ENCODE results near the gene ZNF648.
"Not testable (repeated sequence)": the region's sequence is repeated elsewhere in the genome, so short reads cannot be mapped to it uniquely, and the experiment has no call there.

Gene ZNF648, protein sequence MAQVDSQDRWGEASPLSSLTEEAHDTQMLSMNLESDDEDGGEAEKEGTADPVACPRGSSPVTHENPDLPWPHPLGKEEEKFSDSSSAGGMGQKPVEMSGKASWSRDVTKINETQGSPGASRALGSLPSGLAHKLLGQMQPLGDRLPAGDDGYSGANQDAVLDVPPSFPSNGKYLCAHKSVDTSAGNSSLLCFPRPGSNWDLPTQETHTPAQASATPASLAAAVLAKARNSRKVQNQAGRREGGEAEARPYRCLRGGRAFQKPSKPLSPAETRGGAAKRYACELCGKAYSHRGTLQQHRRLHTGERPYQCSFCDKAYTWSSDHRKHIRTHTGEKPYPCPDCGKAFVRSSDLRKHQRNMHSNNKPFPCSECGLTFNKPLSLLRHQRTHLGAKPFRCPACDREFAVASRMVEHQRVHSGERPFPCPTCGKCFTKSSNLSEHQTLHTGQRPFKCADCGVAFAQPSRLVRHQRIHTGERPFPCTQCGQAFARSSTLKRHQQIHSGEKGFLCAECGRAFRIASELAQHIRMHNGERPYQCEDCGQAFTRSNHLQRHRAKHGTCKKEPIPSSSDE

DNA sequence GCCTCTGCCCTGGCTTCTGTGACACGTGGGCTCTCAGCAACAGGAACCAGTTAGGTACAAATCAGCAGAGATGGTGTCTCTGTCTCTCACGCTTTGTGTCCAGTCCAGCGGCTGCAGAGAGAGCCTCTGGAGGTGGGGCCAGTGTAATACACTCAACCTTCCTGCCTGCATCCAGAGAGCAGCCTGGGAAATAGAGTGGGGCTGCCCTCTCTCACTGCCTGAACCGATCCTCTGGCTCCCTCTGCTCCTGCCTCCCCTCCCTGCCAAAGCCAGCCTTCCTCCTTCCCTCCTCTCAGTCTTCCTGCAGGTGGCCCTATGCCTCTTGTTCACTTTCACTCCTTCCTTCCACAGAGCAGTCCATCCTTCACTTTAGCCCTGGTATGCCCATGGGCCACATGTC, at the start of gene ZNF648:
Gene ZNF648 (minus strand): TSS at position 119 of the 400 bp plus-strand sequence. CDS start 3,702 bp downstream, outside the sequence.
- H3K4me3 Mint-ChIP-seq: no peak within 1 kb of the TSS
- no peak within 1 kb of the TSS for H3K27ac Mint-ChIP-seq
- H3K9me3 Mint-ChIP-seq: no peaks in the 10 kb centered on the region
- ATAC-seq (peak; percentile 16), DNase-seq (ENCODE audit: low spot score in 2 of 2) (no peak)
- no peaks in the 10 kb centered on the region for H3K36me3 Mint-ChIP-seq
- H3K4me1 Mint-ChIP-seq: no peaks in the 10 kb centered on the region

DNA sequence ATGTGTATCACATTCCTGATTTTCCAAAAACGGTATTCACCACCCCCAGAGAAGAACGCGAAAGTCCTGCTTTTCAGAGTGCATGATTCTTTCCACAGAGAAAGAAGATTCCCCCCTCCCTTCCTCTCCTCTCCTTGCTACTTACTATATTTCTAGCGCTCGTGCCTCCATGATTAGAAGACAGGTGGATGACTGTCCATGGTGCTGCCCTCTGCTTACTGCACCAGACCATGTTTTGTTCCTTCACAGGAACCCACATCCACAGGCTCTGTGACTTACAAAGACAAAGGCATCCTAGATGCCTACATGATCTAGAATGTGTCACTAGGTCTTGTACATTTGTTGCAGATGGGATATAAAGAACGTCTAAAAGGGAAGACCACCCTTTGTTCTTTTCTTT, 49.1 kb upstream of the ZNF648 start:
- no peak overlapping the region for H3K4me3 Mint-ChIP-seq
- no peaks in the 10 kb centered on the region for H3K36me3 Mint-ChIP-seq
- no peak overlapping the region for H3K27ac Mint-ChIP-seq
- ATAC-seq: no peak
- peaks cover 4% of the 10 kb centered on the region for H3K9me3 Mint-ChIP-seq
- no peaks in the 10 kb centered on the region for H3K4me1 Mint-ChIP-seq
- DNase-seq (ENCODE audit: low spot score in 2 of 2): no peak

DNA sequence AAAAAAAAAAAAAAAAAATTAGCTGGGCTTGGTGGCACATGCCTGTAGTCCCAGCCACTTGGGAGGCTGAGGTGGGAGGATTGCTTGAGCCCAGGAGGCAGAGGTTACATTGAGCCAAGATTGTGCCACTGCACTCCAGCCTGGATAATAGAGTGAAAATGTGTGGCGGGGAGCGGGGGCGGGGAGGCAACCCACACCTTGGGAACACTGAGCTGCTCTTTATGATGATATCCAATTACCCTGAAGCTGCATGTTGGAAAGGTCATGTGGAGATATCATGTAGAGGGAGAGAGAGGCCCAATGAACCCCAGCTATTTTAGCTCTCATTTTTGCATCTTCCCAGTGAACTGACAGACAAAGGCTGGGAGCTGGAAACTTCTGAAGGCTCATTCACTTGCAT, 48.3 kb upstream of the ZNF648 start:
- H3K27ac Mint-ChIP-seq: no peak overlapping the region
- no peak overlapping the region for H3K4me3 Mint-ChIP-seq
- DNase-seq (ENCODE audit: low spot score in 2 of 2): no peak
- H3K36me3 Mint-ChIP-seq: no peaks in the 10 kb centered on the region
- no peaks in the 10 kb centered on the region for H3K4me1 Mint-ChIP-seq
- peaks cover 4% of the 10 kb centered on the region for H3K9me3 Mint-ChIP-seq
- ATAC-seq: no peak

DNA sequence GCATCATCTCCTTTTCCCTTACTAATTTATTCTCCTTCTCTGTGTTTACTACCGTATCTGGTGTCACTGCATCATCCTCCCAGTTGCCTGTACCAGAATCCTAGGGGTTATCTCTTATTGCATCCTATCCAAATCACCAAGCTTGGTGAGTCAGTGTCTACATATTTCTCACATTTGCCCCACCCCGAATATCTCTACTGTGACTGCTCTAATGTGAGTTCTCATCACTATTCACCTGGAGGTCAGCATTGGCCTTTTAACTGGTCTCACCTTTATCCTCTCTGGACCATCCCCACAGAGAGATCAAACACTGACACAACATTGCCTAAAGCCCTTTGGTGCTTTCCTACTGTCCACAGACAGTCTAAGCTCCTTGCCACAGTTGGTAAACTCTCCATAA, 45.7 kb upstream of the ZNF648 start:
- no peak for ATAC-seq
- DNase-seq (ENCODE audit: low spot score in 2 of 2): no peak
- Mint-ChIP-seq H3K4me3 (no peak overlapping the region), H3K27ac (no peak overlapping the region), H3K36me3 (no peaks in the 10 kb centered on the region), H3K4me1 (no peaks in the 10 kb centered on the region), H3K9me3 (peaks cover 4% of the 10 kb centered on the region)

DNA sequence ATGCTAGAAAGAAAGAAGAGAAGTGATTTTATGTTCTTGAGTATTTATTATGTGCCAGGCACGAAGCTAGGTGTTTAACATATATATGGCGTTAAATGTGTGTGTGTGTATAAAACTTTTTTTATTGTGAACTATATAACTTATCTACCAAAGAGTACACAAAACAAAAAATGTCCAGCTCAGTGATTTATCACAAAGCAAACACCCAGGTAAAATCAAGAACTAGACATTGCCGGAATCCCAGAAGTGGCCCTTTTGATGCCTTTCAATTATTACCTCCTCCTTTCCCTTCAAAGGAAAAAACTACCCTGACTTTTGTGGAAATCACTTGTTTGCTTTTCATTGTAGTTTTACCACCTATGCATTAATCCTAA, 40.5 kb upstream of the ZNF648 start:
- Mint-ChIP-seq H3K4me1 (no peaks in the 10 kb centered on the region), H3K27ac (no peak overlapping the region), H3K36me3 (no peaks in the 10 kb centered on the region), H3K4me3 (no peak overlapping the region), H3K9me3 (no peaks in the 10 kb centered on the region)
- no peak for ATAC-seq
- no peak for DNase-seq (ENCODE audit: low spot score in 2 of 2)

DNA sequence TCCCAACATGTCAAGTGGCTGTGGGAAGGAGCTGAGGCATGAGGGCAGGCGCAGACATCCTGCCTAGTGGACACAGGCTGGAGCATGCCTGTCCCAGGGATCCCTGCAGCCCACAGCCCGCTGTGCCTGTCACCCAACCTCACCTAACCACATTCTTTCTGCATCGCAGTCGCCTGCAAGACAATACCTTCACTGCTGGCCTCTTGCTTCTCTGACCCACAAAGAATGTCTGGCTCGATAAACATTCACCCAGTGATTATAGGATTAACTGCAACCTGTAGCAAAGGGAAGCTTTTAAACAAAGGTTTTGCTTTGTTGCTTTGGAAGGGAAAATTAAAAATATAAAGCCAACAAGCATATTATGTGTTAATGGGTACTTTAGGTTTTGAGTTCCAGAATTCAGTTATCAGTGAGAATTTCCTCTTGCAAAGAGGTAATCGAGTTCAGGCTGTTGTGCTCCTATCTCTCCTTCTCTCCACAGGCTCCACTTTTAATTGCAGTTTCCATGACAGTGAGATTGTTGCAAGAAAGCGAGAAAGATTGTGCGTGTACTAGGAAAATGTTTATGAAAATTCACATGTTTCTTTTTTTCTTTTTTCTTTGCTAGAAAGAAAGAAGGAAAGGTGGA, 40.0 kb upstream of the ZNF648 start:
- H3K27ac Mint-ChIP-seq: no peak overlapping the region

DNA sequence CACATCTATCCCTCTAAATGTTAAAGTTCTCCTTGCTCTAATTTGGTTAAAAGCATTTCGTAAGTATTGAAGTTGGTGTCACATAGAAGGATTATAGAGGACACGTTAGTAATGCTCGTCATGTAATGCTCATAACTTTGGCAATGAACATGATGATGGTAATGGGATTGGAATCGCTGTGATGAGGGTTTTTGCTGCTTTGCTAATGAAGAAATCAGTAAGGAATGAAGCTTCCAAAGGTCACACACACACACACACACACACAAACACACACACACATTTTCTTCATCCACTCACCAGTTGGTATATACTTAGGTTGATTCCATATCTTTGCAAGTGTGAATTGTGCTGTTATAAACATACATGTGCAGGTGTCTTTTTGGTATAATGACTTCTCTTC, 36.8 kb upstream of the ZNF648 start:
- ATAC-seq (no peak), DNase-seq (ENCODE audit: low spot score in 2 of 2) (no peak)
- Mint-ChIP-seq H3K4me1 (no peaks in the 10 kb centered on the region), H3K4me3 (no peak overlapping the region), H3K36me3 (no peaks in the 10 kb centered on the region), H3K9me3 (no peaks in the 10 kb centered on the region), H3K27ac (no peak overlapping the region)

More for the DNA sequence above, 40.0 kb upstream of the ZNF648 start:
- Mint-ChIP-seq H3K36me3 (no peaks in the 10 kb centered on the region), H3K4me3 (no peak overlapping the region), H3K4me1 (no peaks in the 10 kb centered on the region), H3K9me3 (no peaks in the 10 kb centered on the region)
- DNase-seq (ENCODE audit: low spot score in 2 of 2) (peak in 1 of 2 donors; percentile 23), ATAC-seq (no peak)

DNA sequence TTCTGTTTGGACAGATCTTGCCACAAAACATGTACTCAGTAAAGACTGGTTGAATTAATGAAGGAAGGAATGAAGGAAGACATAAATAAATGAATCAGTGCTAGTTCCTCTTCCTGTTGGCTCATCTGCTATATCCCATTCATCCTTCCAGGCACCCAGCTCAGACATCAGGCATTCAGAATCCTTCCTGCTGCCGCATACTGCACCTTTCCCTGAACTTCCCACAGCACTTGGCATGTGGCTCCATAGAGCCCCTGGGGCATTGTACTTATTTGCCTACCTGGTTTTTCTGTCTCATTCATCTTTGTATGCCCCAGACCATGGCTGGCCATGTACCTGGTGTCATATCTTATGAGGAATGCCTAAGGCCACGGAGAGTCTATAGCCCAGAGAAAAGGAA, 34.4 kb upstream of the ZNF648 start:
- Mint-ChIP-seq H3K36me3 (no peaks in the 10 kb centered on the region), H3K4me3 (no peak overlapping the region), H3K4me1 (no peaks in the 10 kb centered on the region), H3K9me3 (no peaks in the 10 kb centered on the region), H3K27ac (no peak overlapping the region)
- no peak for DNase-seq (ENCODE audit: low spot score in 2 of 2)
- ATAC-seq: no peak

DNA sequence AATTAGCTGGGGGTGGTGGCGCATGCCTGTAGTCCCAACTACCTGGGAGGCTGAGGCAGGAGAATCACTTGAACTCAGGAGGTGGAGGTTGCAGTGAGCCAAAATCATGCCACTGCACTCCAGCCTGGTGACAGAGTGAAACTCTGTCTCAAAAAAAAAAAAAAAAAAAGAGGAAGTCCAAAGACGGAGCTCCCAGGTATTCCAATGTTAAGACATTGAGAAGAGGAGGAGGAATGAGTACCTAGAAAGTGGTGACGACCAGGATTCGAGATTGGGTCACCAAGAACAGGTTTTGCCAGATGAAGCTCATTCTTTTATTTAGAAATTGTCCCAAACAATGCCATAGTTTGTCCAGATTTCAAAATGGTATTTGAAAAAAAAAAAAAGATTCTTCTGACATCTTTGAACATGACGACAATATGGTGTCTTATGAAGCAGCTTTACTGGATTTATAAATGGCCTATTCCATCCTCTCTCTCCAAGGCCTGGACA, 33.0 kb upstream of the ZNF648 start:
- not testable (repeated sequence) for H3K36me3 Mint-ChIP-seq; H3K27ac Mint-ChIP-seq; H3K4me1 Mint-ChIP-seq; ATAC-seq; H3K9me3 Mint-ChIP-seq; DNase-seq (ENCODE audit: low spot score in 2 of 2); H3K4me3 Mint-ChIP-seq

DNA sequence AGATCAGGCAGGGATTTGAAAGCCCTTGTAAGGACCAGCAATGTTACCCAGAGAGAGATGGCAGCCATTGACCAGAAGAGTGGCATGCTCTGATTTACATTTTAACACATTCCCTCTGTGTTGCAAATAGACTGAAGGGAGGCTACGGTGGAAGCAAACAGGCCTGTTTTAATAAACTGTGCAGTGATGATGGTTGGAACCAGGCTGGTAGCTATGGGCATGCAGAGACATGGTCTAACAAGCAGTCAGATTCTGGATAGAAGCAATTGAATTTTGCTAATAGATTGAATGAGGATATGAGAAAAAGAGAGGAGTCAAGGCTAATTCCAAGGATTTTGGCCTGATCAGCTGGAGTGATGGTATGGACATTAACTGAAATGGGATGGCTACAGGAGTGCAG, 32.3 kb upstream of the ZNF648 start:
- H3K9me3 Mint-ChIP-seq: no peaks in the 10 kb centered on the region
- no peak overlapping the region for H3K27ac Mint-ChIP-seq
- no peaks in the 10 kb centered on the region for H3K36me3 Mint-ChIP-seq
- no peak overlapping the region for H3K4me3 Mint-ChIP-seq
- no peaks in the 10 kb centered on the region for H3K4me1 Mint-ChIP-seq
- ATAC-seq (no peak), DNase-seq (ENCODE audit: low spot score in 2 of 2) (no peak)

DNA sequence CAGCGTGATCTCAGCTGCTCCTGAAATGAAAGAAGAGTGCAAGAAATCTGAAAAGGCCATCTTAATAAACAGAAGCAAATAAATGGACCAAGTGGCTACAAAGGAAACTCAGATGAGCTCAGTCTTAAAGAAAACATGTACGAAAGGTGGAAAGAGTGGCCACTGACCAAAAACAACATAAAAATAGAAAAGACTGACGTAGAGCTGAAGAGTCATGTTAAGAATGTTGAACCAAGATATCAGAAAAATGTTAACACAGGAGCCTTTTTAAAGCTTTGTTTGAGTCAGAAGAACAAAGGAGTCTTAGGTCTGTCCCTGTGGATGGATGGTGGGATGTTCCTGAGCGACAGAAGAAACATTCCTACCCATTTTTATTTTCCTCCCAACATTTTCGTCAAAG, 30.8 kb upstream of the ZNF648 start:
- Mint-ChIP-seq H3K9me3 (no peaks in the 10 kb centered on the region), H3K36me3 (no peaks in the 10 kb centered on the region), H3K4me1 (peaks cover 6% of the 10 kb centered on the region), H3K27ac (no peak overlapping the region), H3K4me3 (no peak overlapping the region)
- ATAC-seq (no peak), DNase-seq (ENCODE audit: low spot score in 2 of 2) (no peak)

DNA sequence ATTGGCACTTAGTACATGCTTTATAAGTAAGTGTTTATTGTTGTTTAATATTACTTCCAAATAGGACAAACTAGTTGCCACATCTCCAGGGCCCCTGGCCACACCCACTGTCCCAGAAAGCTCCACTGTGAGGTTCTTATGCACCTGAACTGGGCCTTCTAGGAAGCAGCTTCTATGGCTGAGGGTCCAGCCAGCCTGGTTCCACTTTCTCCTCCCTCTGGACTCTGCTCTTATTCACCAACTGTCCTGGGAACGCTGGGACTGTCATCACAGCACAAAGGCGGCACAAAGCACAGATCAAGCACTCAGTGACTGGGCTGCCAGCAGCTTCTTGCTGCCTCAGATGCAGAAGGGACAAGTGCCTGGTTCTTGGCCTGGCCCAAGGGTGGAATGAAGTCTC, 29.6 kb upstream of the ZNF648 start:
- no peak overlapping the region for H3K4me3 Mint-ChIP-seq
- ATAC-seq (no peak), DNase-seq (ENCODE audit: low spot score in 2 of 2) (no peak)
- no peaks in the 10 kb centered on the region for H3K36me3 Mint-ChIP-seq
- H3K4me1 Mint-ChIP-seq: peaks cover 17% of the 10 kb centered on the region
- no peak overlapping the region for H3K27ac Mint-ChIP-seq
- H3K9me3 Mint-ChIP-seq: no peaks in the 10 kb centered on the region

DNA sequence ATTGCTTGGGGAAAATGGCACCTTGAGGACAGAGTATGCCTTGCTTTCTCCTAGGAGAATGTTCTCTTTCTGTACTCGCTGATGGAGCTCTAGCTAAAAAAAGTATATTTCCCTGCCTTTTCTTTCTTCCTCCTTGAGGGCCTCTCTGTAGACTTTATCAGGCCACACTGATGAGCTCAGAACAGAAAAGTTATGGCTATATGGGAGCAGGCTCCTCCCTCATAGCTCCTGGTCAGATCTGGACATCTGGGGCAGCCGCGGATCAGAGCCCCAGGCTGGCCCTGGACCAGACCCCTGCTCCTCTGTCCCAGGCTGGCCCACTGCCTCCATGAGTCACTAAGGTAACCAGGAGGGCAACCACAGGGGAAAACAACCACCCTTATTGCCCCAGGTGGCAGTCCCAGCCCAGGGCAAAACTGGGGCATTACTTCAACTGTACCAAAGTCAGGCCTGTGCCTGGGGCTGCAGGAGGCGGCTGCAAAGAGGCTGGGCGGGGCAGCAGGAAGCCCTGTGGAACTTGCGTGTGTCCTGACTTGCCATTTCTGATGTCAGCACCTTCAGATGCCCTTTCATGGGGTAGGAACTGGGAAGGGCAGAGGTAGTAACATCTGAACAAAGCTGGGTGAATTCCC, 26.3 kb upstream of the ZNF648 start:
- Mint-ChIP-seq H3K36me3 (no peaks in the 10 kb centered on the region), H3K27ac (no peak overlapping the region), H3K4me3 (no peak overlapping the region), H3K4me1 (peaks cover 25% of the 10 kb centered on the region), H3K9me3 (no peaks in the 10 kb centered on the region)
- no peak for DNase-seq (ENCODE audit: low spot score in 2 of 2)
- no peak for ATAC-seq

DNA sequence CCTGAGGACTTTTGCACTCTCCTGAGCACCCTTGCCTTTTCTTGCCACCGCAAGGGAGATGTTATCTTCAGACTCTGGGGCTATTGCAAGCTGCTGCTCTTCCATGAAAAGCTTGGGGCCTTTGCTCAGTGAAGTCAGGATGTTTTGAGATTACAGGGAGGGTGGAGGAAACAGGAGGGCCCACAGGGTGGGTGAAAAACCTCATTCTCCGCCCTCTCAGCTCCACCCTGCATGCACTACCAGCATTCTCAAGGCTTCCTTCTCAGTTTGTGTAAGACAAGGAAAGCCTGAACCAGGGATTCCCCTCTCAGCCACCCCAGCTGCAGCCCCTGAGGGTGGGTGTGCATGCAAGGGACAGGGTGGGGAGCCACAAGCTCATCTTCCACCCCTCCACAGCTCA, 25.8 kb upstream of the ZNF648 start:
- no peak overlapping the region for H3K27ac Mint-ChIP-seq
- H3K36me3 Mint-ChIP-seq: no peaks in the 10 kb centered on the region
- DNase-seq (ENCODE audit: low spot score in 2 of 2): no peak
- H3K4me3 Mint-ChIP-seq: no peak overlapping the region
- ATAC-seq: no peak
- H3K4me1 Mint-ChIP-seq: peaks cover 25% of the 10 kb centered on the region
- no peaks in the 10 kb centered on the region for H3K9me3 Mint-ChIP-seq

DNA sequence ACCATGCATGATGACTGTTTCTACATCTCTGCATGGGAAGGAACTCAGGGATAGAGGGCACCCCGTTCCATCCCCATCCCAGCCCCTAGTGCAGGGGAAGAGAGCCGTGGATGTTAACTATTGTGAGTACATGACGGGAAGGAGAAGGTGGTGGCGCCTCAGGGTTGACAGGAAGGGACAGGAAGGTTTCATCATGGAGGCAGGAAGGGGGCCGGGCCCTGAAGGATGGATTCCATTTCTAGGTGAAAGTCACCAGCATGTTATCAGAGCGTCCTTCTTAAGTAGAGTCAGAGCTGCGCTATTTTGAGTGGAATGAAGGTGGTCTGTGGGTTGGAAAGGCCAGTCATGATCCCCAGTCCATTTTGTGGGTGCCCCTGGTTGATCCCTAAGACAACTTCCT, 25.1 kb upstream of the ZNF648 start:
- ATAC-seq (no peak), DNase-seq (ENCODE audit: low spot score in 2 of 2) (no peak)
- H3K27ac Mint-ChIP-seq: peak overlapping the region; percentile 20

More for the DNA sequence above, 25.1 kb upstream of the ZNF648 start:
- H3K4me1 Mint-ChIP-seq: peaks cover 25% of the 10 kb centered on the region
- H3K36me3 Mint-ChIP-seq: no peaks in the 10 kb centered on the region
- no peaks in the 10 kb centered on the region for H3K9me3 Mint-ChIP-seq
- H3K4me3 Mint-ChIP-seq: no peak overlapping the region
